Parathyroid adenoma (tissue), 2 donors: ENCODE measurements around the gene MCRIP2.

Experiments
- H2AFZ ChIP-seq: fragments of 300-600 bp; sonication (generic); one replicate; pipeline ENCODE4 v1.7.0; 2017; ENCODE audit warnings: antibody characterized with exemption, mild to moderate bottlenecking
- H3K27ac ChIP-seq: fragments of 300-600 bp; sonication (generic); one replicate; pipeline ENCODE4 v1.7.0; 2017
- H3K27me3 ChIP-seq: fragments of 300-600 bp; sonication (generic); one replicate; pipeline ENCODE4 v1.7.0; 2017; ENCODE audit warnings: low read length; ENCODE audit not compliant: control insufficient read depth, insufficient read depth
- H3K36me3 ChIP-seq: fragments of 300-600 bp; sonication (generic); one replicate; pipeline ENCODE4 v1.7.0; 2017; ENCODE audit warnings: low read length; ENCODE audit not compliant: control insufficient read depth, insufficient read depth
- H3K4me1 ChIP-seq: fragments of 300-600 bp; sonication (generic); one replicate; pipeline ENCODE4 v1.7.0; 2017; ENCODE audit warnings: control low read depth
- H3K4me2 ChIP-seq: fragments of 300-600 bp; sonication (generic); one replicate; pipeline ENCODE4 v1.7.0; 2017; ENCODE audit warnings: low read length
- H3K4me3 ChIP-seq: fragments of 300-600 bp; sonication (generic); one replicate; pipeline ENCODE4 v1.7.0; 2017; ENCODE audit warnings: low read depth, low read length
- H3K79me2 ChIP-seq: fragments of 300-600 bp; sonication (generic); one replicate; pipeline ENCODE4 v1.7.0; 2017; ENCODE audit warnings: control low read depth
- H3K9ac ChIP-seq: fragments of 300-600 bp; sonication (generic); one replicate; pipeline ENCODE4 v1.7.0; 2017; ENCODE audit warnings: mild to moderate bottlenecking
- H3K9me3 ChIP-seq: fragments of 300-600 bp; sonication (generic); one replicate; pipeline ENCODE4 v1.7.0; 2017; ENCODE audit warnings: low read length; ENCODE audit not compliant: control insufficient read depth
- CTCF ChIP-seq: fragments of 300-600 bp; sonication (generic); IDR thresholded peaks from one replicate; pipeline ENCODE4 v1.7.0; 2017; ENCODE audit warnings: antibody characterized with exemption, mild to moderate bottlenecking
- donor health status: primary hyperparathyroidism.

MCRIP2 gene

GRCh38 chr16:662597-662996, 21.0 kb downstream of the MCRIP2 start:
- Histone ChIP-seq H3K9ac (no peak overlapping the region), H3K4me3 (no peak overlapping the region), H3K36me3 (no peaks in the 10 kb centered on the region), H3K27me3 (no peaks in the 10 kb centered on the region), H3K9me3 (no peaks in the 10 kb centered on the region), H2AFZ (no peak overlapping the region), H3K4me2 (no peak overlapping the region), H3K79me2 (peaks cover 5% of the 10 kb centered on the region), H3K27ac (no peak overlapping the region), H3K4me1 (peaks cover 10% of the 10 kb centered on the region)
- TF ChIP-seq CTCF: no peak

GRCh38 chr16:666572-666971, 24.9 kb downstream of the MCRIP2 start:
- H3K27me3 ChIP-seq: no peaks in the 10 kb centered on the region
- H3K4me3 ChIP-seq: no peak overlapping the region
- no peak overlapping the region for H3K4me2 ChIP-seq
- H3K9me3 ChIP-seq: no peaks in the 10 kb centered on the region
- no peak overlapping the region for H3K27ac ChIP-seq
- H3K36me3 ChIP-seq: no peaks in the 10 kb centered on the region
- no peak overlapping the region for H2AFZ ChIP-seq
- H3K79me2 ChIP-seq: peaks cover 5% of the 10 kb centered on the region
- no peak overlapping the region for H3K9ac ChIP-seq
- H3K4me1 ChIP-seq: peaks cover 10% of the 10 kb centered on the region
- TF ChIP-seq CTCF: no peak

GRCh38 chr16:667113-667779, 25.6 kb downstream of the MCRIP2 start:
- no peaks in the 10 kb centered on the region for H3K27me3 ChIP-seq
- H3K9ac ChIP-seq: no peak overlapping the region
- no peak overlapping the region for H3K27ac ChIP-seq
- H3K4me2 ChIP-seq: peak overlapping the region; percentile 59
- H3K4me1 ChIP-seq: peaks cover 10% of the 10 kb centered on the region
- peak overlapping the region; percentile 93 for H2AFZ ChIP-seq
- peak overlapping the region; percentile 88 for H3K4me3 ChIP-seq
- peaks cover 5% of the 10 kb centered on the region for H3K79me2 ChIP-seq
- no peaks in the 10 kb centered on the region for H3K36me3 ChIP-seq
- H3K9me3 ChIP-seq: no peaks in the 10 kb centered on the region
- no peak for TF ChIP-seq CTCF

- H2AFZ ChIP-seq: peak within 1 kb of the TSS; percentile 93
- H3K9me3 ChIP-seq: no peaks in the 10 kb centered on the region
- peak within 1 kb of the TSS; percentile 88 for H3K4me3 ChIP-seq
- peak within 1 kb of the TSS; percentile 60 for H3K27ac ChIP-seq
- H3K79me2 ChIP-seq: peaks cover 5% of the 10 kb centered on the region
- peak within 1 kb of the TSS; percentile 77 for H3K9ac ChIP-seq
- H3K4me2 ChIP-seq: peak within 1 kb of the TSS; percentile 91
- peaks cover 10% of the 10 kb centered on the region for H3K4me1 ChIP-seq
- TF ChIP-seq CTCF: peak; percentile 98
- no peaks in the 10 kb centered on the region for H3K27me3 ChIP-seq
- no peaks in the 10 kb centered on the region for H3K36me3 ChIP-seq
Measured at GRCh38 chr16:667780-668518, 26.3 kb downstream of the MCRIP2 start, which contains the start of gene RHOT2. Gene RHOT2, plus strand, starts transcription at chr16:668132. Its CDS starts 68 bp downstream, at chr16:668200.
